KMS-11 (cell line): ENCODE measurements around the gene TBL1X.

Source experiments
- H2AFZ ChIP-seq: fragments of 200-600 bp; sonication (generic); 2 replicates; pipeline ENCODE4 v1.6.1; 2016; ENCODE audit warnings: antibody characterized with exemption, mixed run types, low read depth
- H3K27ac ChIP-seq: fragments of 200-600 bp; sonication (generic); 2 replicates; pipeline ENCODE4 v1.6.1; 2016; ENCODE audit warnings: mild to moderate bottlenecking, mixed run types
- H3K27me3 ChIP-seq: fragments of 200-600 bp; sonication (generic); 2 replicates; pipeline ENCODE4 v1.6.1; 2017; ENCODE audit warnings: mild to moderate bottlenecking, low read depth, mixed run types, moderate library complexity; ENCODE audit not compliant: insufficient read depth
- H3K36me3 ChIP-seq: fragments of 200-600 bp; sonication (generic); 2 replicates; pipeline ENCODE4 v1.6.1; 2017; ENCODE audit warnings: mild to moderate bottlenecking, mixed run types; ENCODE audit not compliant: insufficient read depth
- H3K4me1 ChIP-seq: fragments of 200-600 bp; sonication (generic); 2 replicates; pipeline ENCODE4 v1.6.1; 2016; ENCODE audit warnings: mild to moderate bottlenecking, low read depth, mixed run types; ENCODE audit not compliant: poor library complexity, severe bottlenecking
- H3K4me2 ChIP-seq: fragments of 200-600 bp; sonication (generic); 2 replicates; pipeline ENCODE4 v1.7.0; 2016; ENCODE audit warnings: mild to moderate bottlenecking, mixed run types
- H3K4me3 ChIP-seq: fragments of 200-600 bp; sonication (generic); IDR thresholded peaks from 2 replicates; pipeline ENCODE4 v1.6.1; 2017; ENCODE audit warnings: low read depth, low read length, mixed read lengths; ENCODE audit not compliant: insufficient read depth
- H3K79me2 ChIP-seq: fragments of 200-600 bp; sonication (generic); 2 replicates; pipeline ENCODE4 v1.6.1; 2016; ENCODE audit warnings: low read depth, mixed run types; ENCODE audit not compliant: insufficient read depth
- H3K9ac ChIP-seq: fragments of 200-600 bp; sonication (generic); 2 replicates; pipeline ENCODE4 v1.6.1; 2016; ENCODE audit warnings: mild to moderate bottlenecking, mixed run types
- H4K20me1 ChIP-seq: fragments of 200-600 bp; sonication (generic); 2 replicates; pipeline ENCODE4 v1.6.1; 2016; ENCODE audit warnings: mild to moderate bottlenecking, mixed run types; ENCODE audit not compliant: insufficient read depth
- TF ChIP-seq, protein P1 (sequence below): fragments of 200-600 bp; sonication (generic); conservative IDR thresholded peaks from 2 replicates; pipeline ENCODE4 v1.6.1; 2017; ENCODE audit warnings: low read depth, mild to moderate bottlenecking, antibody characterized with exemption, low read length, moderate library complexity, mixed read lengths

Gene TBL1X

GRCh38 chrX:9518051-9518450 is 53.2 kb downstream of the TBL1X start:
- H3K9ac ChIP-seq: no peak overlapping the region
- no peaks in the 10 kb centered on the region; the same call in 1 of the 2 replicates for H3K79me2 ChIP-seq
- H3K4me2 ChIP-seq: no peak overlapping the region
- H3K4me3 ChIP-seq: no peak overlapping the region
- no peaks in the 10 kb centered on the region for H3K27me3 ChIP-seq
- H3K4me1 ChIP-seq: no peaks in the 10 kb centered on the region
- H4K20me1 ChIP-seq: no peaks in the 10 kb centered on the region
- no peak overlapping the region for H3K27ac ChIP-seq
- H2AFZ ChIP-seq: no peak overlapping the region
- H3K36me3 ChIP-seq: no peaks in the 10 kb centered on the region
- TF ChIP-seq, protein P1, sequence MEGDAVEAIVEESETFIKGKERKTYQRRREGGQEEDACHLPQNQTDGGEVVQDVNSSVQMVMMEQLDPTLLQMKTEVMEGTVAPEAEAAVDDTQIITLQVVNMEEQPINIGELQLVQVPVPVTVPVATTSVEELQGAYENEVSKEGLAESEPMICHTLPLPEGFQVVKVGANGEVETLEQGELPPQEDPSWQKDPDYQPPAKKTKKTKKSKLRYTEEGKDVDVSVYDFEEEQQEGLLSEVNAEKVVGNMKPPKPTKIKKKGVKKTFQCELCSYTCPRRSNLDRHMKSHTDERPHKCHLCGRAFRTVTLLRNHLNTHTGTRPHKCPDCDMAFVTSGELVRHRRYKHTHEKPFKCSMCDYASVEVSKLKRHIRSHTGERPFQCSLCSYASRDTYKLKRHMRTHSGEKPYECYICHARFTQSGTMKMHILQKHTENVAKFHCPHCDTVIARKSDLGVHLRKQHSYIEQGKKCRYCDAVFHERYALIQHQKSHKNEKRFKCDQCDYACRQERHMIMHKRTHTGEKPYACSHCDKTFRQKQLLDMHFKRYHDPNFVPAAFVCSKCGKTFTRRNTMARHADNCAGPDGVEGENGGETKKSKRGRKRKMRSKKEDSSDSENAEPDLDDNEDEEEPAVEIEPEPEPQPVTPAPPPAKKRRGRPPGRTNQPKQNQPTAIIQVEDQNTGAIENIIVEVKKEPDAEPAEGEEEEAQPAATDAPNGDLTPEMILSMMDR: no peak

DNA sequence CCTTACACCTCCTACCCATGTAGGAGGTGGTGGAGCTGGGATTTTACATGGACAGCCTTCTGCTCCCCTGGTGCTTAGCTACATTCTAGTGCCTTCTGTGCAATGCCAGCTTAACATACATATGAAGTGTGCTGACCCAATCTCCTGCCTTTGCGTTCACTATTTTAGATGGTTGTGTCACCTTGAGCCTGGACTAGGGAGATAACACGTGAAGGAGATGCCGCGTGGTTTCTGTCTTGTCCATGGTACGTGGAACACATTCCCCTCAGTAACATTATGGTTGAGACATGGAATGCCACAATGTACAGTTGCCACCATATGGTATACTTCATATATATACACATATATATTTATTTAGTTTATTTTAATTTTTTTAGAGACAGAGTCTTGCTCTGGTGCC is 54.0 kb downstream of the TBL1X start:
- Histone ChIP-seq H3K4me3 (no peak overlapping the region), H2AFZ (no peak overlapping the region), H3K27me3 (no peaks in the 10 kb centered on the region), H4K20me1 (no peaks in the 10 kb centered on the region), H3K36me3 (no peaks in the 10 kb centered on the region), H3K79me2 (no peaks in the 10 kb centered on the region; the same call in 1 of the 2 replicates), H3K27ac (no peak overlapping the region), H3K4me2 (no peak overlapping the region), H3K9ac (no peak overlapping the region), H3K4me1 (no peaks in the 10 kb centered on the region)
- TF ChIP-seq, protein P1: no peak

- Histone ChIP-seq H3K4me1 (no peaks in the 10 kb centered on the region), H3K27me3 (no peaks in the 10 kb centered on the region), H3K9ac (no peak overlapping the region), H3K79me2 (peaks cover 4% of the 10 kb centered on the region; the same call in 1 of the 2 replicates), H2AFZ (no peak overlapping the region), H3K4me3 (no peak overlapping the region), H3K27ac (no peak overlapping the region), H3K36me3 (no peaks in the 10 kb centered on the region), H3K4me2 (no peak overlapping the region), H4K20me1 (no peaks in the 10 kb centered on the region)
- TF ChIP-seq, protein P1: no peak
Measured at GRCh38 chrX:9519546-9520216, 54.8 kb downstream of the TBL1X start.

- no peak overlapping the region for H3K27ac ChIP-seq
- H3K4me2 ChIP-seq: no peak overlapping the region
- no peak overlapping the region for H2AFZ ChIP-seq
- H3K4me1 ChIP-seq: no peaks in the 10 kb centered on the region
- H4K20me1 ChIP-seq: no peaks in the 10 kb centered on the region
- TF ChIP-seq, protein P1: no peak
- H3K27me3 ChIP-seq: no peaks in the 10 kb centered on the region
- H3K9ac ChIP-seq: no peak overlapping the region
- no peaks in the 10 kb centered on the region for H3K36me3 ChIP-seq
- H3K4me3 ChIP-seq: no peak overlapping the region
- H3K79me2 ChIP-seq: peaks cover 8% of the 10 kb centered on the region; the same call in 1 of the 2 replicates
Measured at GRCh38 chrX:9520217-9520590, 55.3 kb downstream of the TBL1X start.
